LoVo (cell line): Measurements from ENCODE around the gene CORO7.

Source experiments
- DNase-seq: peaks from one replicate; pipeline ENCODE4 v3.0.0-alpha.2; 2016; ENCODE audit warnings: low spot score

Gene CORO7

GRCh38 chr16:4384509-4384942 lies 31.9 kb downstream of the CORO7 start:
- no peak for DNase-seq

DNA sequence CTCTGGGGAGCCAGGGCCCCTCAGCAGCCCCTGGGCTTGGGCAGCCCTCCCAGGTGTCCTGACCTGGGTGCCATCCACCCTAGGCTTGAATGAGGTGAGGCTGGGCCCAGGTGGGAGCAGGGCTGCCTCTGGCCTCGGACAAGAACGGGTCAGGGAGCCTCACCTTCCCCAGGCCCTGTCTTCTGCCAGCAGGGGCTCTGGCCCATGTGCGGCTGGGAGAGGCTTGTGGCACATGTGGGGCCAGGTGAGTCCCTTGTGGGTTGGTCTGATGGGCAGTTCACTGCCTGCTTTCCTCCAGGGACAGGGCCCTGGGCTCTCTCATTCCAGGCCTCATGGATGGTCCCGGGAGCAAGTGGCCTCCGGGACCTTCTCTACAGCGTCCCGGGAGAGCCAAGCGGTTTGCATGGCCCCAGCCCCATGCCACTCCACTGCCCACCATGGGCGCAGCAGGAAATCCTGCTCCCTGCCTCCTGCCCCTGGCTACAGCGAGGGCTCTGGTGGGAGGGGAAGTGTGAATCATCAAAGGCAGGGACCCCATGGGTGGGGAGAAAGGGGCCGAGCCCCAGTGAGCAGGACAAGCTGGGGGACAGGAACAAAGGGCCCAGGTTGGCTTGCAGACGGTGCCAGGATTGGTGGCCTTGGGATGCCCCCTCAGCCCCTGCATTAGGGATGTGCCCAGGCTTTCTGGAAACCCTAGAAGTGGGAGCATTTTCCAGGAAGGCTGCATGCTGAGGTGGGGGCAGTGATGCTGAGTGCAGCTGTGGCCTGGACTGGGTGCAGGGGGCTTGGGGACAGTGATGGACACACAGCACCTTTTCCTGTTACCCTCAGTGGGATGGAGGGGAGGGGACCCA lies 32.6 kb downstream of the CORO7 start:
- no peak for DNase-seq

DNA sequence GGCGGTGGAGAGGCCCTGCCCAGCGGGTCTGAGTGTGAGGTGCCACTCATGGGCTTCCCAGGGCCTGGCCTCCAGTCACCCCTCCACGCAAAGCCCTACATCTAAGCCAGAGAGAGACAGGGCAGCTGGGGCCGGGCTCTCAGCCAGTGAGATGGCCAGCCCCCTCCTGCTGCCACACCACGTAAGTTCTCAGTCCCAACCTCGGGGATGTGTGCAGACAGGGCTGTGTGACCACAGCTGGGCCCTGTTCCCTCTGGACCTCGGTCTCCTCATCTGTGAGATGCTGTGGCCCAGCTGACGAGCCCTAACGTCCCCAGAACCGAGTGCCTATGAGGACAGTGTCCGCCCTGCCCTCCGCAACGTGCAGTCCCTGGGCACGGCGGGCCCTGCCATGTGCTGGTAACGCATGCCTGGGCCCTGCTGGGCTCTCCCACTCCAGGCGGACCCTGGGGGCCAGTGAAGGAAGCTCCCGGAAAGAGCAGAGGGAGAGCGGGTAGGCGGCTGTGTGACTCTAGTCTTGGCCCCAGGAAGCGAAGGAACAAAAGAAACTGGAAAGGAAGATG lies 33.5 kb downstream of the CORO7 start:
- no peak for DNase-seq

DNA sequence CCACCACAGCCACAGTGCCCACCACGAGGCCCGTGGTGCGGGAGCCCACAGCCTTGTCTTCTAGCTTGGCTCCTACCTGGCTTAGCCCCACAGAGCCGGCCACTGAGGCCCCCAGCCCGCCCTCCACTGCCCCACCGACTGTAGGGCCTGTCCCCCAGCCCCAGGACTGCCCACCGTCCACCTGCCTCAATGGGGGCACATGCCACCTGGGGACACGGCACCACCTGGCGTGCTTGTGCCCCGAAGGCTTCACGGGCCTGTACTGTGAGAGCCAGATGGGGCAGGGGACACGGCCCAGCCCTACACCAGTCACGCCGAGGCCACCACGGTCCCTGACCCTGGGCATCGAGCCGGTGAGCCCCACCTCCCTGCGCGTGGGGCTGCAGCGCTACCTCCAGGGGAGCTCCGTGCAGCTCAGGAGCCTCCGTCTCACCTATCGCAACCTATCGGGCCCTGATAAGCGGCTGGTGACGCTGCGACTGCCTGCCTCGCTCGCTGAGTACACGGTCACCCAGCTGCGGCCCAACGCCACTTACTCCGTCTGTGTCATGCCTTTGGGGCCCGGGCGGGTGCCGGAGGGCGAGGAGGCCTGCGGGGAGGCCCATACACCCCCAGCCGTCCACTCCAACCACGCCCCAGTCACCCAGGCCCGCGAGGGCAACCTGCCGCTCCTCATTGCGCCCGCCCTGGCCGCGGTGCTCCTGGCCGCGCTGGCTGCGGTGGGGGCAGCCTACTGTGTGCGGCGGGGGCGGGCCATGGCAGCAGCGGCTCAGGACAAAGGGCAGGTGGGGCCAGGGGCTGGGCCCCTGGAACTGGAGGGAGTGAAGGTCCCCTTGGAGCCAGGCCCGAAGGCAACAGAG lies 34.2 kb downstream of the CORO7 start:
- DNase-seq, result no peak

GRCh38 chr16:4381072-4381934 lies 35.1 kb downstream of the CORO7 start:
- DNase-seq, result no peak

- no peak for DNase-seq
These were observed 36.0 kb downstream of the CORO7 start for GRCh38 chr16:4380119-4381063.

DNA sequence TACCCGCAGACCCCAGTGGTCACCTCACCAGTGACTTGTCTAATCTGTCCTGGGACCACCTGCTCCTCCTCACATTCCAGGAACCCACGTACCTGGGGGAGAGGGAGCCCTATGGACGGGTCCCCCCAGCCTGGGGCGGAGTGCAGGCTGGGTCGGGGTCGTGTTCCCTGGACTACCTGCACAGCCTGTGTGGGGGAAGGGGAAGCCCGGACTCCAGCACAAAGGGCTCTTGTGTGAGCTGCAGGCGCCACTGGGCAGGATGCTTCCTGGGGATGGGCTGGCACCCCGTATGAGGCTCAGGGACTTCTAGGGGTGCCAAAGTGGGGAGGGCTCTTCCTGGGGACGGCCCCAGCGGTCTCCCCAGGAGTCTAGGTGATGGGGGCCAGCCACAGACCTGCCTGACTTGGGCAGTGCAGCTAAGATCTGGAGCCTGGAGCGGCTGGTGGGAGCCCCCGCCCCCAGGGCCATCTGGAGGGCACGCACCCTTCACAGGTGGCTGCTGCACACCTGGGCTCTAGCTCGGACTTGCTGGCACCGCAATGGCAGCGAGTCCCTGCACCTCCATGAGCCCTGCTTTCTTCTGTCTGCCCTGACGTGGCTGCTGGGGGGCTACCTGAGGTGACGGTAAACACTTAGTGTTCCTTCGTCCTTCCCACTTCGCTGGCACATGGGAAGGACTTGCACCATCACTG lies 37.3 kb downstream of the CORO7 start:
- DNase-seq, result no peak

DNA sequence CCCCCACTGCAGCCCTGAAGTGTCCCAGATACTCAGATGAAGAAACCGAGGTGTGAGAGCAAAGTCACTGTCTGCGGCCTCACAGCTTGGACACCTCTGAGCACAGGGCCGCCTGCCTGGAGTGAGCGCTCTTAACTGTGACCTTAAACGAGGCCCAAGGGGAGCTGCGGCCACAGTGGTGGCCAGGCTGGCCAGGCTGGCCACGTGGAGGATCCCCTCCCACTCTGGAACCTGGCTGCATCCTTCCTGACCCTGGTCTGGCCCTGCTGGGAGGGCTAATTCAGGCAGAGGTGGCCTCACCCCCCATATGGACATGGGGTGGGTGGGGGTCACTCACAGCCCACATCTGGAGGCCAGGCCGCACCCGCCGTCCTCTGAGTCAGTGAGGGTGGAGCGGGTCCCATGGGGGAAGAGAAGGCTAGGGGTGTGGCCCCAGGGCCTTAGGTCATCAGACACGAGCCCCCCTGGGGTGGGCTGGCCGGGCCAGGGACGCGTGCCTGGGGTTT lies 38.2 kb downstream of the CORO7 start:
- no peak for DNase-seq

GRCh38 chr16:4377573-4378154 lies 38.7 kb downstream of the CORO7 start:
- DNase-seq, result no peak

DNA sequence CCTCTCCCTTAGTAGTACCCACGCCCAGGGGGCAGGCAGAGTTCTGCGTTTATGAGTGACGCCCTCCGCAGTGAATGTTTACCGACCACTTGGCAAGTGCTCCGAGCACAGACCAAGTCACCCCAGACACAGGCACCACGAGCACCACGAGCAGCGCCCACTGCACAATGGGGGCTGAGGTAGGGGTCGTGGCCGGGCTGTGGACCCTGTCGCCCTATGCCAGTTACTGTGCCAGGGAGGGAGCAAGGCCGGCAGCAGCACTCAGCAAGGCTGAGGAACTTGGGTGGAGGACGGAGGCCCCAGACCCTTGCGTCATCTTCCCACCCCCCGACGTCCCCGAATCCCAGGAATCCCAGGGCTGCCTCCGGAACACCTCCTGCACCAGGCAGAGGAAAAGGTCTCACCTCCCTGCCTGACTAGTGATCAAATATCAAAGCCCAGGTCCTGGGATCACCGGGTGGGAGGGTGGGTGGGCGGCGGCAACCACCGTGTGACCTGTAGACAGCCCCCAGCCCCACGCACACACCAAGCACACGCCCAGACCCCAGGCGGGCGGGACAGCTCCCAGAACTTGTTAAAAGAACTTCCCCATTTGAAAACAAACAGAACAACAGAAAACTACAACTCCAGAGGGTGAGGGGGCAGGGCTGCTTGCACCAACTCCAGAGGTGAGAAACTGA lies 39.4 kb downstream of the CORO7 start:
- no peak for DNase-seq

DNA sequence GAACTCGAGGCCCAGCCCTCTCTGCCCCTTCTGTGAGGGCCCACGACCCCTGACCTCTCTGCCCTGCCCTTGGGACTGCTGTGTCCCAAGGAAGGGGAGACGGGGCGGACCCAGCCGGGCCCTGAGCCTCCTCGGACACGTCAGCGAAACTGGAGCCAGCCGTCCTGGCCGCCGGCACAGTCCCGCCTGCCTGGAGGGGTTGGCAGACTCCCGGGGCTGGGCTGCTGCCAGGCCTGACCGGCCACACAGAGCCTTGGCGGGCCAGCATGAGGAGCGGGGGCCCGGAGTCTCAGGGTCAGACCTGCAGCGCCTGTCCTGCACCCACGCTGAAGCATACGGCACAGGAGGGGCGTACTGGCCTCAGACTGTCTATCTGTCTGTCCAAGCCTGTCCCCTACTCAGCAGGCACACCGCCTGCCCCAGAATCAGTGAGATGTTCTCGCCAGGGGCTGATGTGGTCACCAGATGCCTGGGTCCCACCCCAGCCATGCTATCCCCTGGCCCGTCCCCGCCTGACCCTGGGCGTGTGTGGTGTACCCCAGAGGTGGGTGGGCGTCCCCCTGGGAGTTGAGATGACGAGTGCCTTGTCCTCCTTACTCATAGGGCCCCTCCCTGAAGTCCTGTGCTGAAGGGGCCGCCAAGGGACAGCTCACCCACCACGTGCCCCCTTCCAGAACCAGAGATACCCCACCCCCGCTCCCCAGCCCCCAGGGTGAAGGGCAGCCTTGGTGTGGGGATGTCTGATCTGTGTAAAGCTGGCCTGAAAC lies 40.1 kb downstream of the CORO7 start:
- no peak for DNase-seq

DNA sequence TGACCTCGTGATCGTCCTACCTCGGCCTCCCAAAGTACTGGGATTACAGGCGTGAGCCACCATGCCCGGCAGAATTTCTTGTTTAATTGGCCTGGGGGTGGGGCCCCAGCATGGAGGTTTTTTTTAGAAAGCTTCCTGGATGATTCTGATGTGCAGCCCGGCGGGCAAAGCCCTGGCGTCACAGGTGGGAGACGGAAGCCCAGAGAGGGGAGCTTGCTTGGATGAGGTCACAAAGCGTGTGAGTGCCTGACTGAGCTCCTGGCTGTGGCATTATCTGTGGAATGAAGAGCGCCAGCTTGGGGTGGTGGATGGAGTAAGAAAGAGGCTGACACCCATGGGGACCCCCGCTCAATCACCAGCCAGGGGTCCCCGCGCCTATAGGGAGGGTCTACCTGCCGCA lies 40.7 kb downstream of the CORO7 start:
- DNase-seq, result no peak

GRCh38 chr16:4373909-4374742 lies 42.3 kb downstream of the CORO7 start:
- DNase-seq, result no peak

- no peak for DNase-seq
These were observed 43.0 kb downstream of the CORO7 start for GRCh38 chr16:4373356-4373908.

GRCh38 chr16:4372578-4373355 lies 43.6 kb downstream of the CORO7 start:
- DNase-seq, result no peak

DNA sequence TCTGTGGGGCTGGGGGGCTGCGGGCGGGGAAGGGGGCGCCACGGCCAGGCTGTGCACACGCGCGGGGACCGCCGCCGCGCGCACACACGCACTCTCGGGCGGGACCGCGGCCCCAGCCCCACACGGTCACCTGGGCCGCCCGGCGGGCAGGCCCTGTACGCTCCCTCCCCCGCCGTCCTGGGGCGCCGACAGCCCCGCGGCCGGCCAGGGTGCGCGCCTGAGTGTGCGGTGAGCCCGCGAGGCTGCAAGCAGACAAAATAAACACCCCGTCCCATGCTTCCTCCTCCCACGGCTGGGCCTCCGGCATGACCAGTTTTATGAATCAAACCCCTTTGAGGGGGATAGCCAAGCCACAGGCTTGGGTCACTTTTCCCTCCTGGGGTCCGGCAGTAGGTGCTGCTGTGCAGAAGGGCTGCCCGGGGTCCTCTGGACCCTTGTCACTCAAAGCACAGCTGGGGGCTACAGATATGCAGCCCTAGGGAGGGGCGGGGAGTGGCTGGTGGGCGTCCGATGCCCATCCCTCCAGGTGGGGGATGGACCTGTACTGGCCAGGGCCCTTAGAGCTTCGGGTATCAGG lies 44.3 kb downstream of the CORO7 start:
- no peak for DNase-seq
